Stimulated activated CD4-positive, alpha-beta T cell treated with anti-CD3 and anti-CD28 coated beads, TNF-alpha, amount 100 ng/mL, for 4 hours (primary cell): ENCODE measurements around the gene ERAP2.

Experiments used
- DNase-seq, 3 experiments: peaks; one replicate each; pipeline ENCODE4 v3.0.0-alpha.2; 2020; ENCODE audit warnings: low read depth in 3 of 3

ERAP2 gene

DNA sequence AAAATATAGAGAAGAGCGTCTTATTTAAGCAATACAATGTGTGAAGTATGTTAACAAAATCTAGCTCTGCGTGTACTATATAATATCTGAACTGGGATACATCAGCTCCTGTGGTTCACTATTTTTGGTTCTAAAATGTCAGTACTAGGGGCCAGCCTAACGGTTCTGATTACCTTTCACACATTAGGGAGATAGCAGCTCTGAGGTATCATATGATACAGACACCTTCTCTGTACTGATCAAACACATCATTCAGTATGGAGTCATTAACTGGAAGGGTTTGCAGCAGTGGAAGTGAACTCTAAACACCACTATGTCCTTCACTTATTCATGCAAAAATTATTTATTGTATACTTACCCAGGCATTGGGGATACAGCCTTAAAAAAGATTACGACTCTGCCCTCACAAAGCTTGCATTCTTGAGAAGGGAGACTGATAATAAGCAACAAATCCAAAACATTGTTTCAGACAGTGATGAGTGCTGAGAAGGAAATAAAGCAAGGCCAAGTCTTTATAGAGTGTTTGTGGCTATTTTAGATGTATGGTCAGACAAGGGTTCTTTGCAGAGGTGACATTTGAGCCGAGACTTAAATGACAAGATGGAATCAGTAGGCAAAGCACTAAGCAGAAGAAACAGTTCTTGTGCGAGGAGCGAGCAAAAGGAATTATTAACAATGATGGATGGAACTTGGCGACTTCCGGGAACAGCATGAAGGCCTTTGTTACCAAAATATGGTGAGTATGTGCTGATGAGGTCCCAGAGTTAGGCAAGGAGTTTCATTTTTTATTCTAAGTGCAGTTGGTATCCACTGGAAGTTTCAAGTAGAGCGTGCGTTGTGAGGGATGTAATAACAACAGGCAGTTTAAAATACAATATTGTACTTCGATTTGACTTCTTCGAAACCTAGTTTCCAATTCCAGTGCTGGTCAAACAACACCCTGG is 57.7 kb downstream of the ERAP2 start:
- DNase-seq: no peak

DNA sequence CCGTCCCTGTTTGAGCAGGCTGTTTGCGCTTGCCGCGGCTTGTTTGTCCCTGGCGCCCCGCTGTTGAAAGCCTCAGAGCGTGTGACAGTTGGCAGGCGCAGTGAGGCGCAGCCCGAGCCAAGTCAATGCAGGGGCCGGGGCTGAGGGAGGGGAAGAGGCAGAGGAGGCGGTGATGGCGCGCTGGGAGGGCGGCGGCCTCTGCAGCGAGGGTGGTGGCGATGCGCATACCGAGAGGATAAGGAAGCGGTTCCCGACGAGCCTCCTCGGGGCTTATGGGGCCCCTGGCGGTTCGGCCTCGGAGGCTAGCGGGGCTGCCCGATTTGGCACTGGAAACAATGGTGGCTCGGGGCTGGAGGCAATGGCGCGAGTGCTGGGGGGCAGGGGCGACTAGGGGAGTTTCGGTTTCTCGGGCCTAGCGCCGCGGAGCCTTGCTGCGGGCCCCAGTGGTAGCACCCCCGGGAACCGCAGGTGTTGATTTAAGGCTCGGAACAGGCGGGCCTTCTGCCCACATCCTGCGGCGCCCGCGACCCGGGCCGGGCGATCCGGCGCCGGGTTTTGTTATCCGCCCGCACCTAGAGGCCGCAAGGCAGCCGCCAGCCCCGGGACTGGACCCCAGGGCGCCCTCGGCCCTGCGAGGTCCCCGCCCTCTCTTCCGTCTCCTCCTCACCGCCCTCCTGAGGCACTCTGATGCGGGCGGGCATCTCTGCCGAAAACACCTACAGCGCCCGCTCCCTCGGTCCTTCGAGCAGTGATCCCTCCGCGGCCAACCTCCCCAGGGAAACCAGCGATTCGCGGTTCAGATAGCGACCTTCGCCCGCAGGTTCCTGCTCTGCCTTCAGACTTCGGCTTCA is 58.6 kb downstream of the ERAP2 start:
- DNase-seq: peak; percentile 80 to 84 (median 83)

GRCh38 chr5:96935559-96936430 is 59.5 kb downstream of the ERAP2 start, which contains the start of gene LNPEP:
LNPEP (plus strand) TSS chr5:96936080; CDS start chr5:96936156, 76 bp downstream.
- peak; percentile 85 to 90 (median 88) for DNase-seq

DNA sequence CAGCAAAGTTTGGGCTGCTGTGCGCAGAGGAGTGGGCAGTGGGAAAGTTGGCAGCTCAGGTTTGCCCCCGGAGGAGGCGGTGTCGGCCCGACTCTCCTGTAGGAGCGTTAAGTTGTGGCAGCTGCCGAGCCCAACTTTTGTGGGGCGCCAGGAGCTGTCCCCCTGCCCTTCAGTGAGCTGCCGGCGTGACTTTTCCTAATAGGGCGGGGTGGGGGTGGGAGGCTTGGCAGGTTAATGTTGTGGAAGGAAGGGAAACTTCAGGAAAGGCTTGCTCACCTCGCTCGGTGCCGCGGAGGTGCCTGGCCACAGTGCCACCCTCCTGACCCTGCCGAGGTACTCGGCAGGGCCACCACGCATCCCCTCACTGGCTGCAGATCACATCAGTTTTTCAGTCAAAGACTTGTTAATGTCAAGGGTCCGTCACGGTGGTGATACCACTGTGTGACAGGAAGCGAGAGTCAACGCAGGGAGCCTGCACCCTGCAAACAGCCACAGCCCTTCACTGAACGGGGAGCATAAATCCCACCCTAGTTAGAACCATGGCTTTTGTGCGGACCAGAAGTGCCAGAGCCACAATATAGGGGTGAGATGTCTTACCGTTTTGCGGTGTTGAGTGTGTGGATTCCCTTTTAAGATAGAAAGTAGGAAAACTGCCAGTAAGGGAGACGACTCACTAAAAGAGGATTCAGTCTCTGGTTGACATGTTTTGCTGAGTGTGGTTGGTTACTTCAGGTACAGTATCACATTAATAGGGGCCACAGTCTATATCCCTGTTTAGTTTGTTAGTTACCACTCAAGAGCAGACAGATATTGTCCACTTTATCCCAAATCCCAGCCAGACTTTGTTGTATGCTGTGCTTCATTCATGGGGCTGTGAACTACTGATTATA is 60.4 kb downstream of the ERAP2 start:
- peak in 2 of 3 experiments; percentile 16 to 27 for DNase-seq

- no peak for DNase-seq
Observed at GRCh38 chr5:96940586-96940985, 64.3 kb downstream of the ERAP2 start.

DNA sequence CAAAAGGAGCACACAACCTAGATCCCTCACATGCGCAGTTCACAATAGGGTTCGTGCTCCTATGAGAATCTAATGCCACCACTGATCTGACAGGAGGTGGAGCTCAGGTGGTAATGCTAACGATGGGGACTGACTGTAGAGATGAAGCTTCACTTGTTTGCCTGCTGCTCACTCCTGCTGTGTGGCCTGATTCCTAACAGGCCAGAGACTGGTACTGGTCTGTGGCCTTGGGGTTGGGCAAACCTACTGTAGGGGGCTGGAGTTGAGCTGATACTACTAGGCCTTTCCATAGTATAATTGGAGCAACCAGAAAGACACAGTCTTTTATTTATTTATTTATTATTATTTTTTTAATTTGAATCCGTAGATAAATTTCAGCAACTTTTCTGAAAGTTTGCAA is 64.8 kb downstream of the ERAP2 start:
- no peak for DNase-seq

DNA sequence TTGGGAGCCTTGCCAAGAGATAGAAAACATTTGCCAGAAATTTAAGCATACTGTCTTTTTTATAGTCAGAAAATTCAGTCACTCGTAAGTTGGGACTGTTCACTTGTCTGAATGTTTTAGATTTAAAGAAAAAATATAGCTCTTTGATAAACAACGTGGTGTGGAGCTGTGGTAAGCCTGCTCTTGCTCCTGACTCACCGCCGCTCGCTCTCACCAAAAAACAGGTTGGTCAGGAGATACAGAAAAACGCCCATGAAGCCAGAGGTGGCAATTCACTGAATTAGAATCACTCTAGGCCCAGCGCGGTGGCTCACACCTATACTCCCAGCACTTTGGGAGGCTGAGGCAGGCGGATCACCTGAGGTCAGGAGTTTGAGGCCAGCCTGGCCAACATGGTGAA is 65.8 kb downstream of the ERAP2 start:
- DNase-seq: no peak

DNA sequence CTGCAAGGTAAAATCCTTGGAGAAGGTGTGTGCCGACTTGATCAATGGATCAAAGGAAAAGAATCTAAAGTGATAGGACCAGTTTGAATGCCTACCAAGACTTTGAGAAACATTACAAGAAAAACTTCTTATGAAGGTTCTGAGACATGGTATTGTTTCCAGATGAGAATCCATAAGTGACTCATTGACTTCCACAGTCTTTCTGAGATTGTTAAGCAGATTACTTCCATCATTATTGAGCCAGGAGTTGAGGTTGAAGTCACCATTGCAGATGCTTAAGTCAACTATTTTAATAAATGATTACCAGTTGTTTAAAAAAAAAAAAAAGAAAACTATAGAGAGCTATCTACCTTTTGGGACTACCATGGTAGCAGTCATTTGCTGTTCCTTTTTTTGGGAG is 66.6 kb downstream of the ERAP2 start:
- no peak for DNase-seq

DNA sequence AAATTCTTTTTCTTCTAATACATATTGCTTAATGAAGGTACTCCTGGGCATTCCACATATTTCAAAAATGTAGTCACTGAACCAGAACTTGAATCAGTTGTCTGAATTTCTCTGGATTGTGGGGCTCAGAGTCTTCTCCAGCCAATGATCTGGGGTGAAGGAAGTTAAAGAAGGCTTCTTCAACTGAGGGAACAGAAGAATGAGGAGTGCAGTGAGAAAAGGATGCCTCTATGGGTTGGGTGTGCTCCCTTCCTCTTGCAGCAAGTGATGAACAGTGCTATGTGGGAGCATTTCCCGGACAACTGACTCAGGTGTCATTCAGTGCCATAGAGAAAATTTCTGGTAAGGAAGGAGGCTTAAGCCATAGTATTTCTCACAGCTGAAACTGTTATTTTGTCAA is 67.5 kb downstream of the ERAP2 start:
- DNase-seq: no peak

DNA sequence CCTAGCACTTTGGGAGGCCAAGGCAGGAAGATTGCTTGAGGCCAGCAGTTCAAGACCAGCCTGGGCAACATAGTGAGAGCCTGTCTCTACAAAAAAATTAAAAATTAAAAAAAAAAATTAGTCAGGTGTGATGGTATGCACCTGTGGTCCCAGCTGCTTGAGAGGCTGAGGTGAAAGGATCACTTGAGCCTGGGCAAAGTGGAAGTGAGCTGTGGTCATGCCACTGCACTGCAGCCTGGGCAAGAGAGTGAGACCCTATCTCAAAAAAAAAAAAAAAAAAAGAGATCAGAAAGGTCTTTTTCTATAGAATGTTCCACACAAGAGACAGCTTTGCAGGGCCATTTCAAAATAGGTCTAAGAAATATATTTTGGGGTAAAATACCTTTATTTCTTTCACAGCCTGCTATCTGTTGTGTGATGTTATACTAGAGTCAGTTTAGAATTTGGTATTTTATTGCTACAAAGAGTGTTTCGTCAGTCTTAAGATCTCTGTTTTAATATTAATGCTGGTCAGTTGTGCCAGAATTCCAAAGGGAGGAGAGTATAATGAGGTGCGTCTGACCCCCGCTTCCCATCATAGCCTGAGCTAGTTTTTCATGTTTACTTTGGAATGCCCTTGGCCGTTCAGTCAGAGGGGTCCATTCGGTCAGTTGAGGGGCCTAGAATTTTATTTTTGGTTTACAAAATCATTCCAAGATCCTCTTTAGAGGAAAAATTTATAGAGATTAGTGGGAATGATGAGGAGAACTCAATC is 69.0 kb downstream of the ERAP2 start:
- DNase-seq: no peak

- no peak for DNase-seq
Observed at GRCh38 chr5:96946381-96946780, 70.1 kb downstream of the ERAP2 start.

GRCh38 chr5:96952118-96952750 is 75.9 kb downstream of the ERAP2 start:
- DNase-seq: no peak

DNA sequence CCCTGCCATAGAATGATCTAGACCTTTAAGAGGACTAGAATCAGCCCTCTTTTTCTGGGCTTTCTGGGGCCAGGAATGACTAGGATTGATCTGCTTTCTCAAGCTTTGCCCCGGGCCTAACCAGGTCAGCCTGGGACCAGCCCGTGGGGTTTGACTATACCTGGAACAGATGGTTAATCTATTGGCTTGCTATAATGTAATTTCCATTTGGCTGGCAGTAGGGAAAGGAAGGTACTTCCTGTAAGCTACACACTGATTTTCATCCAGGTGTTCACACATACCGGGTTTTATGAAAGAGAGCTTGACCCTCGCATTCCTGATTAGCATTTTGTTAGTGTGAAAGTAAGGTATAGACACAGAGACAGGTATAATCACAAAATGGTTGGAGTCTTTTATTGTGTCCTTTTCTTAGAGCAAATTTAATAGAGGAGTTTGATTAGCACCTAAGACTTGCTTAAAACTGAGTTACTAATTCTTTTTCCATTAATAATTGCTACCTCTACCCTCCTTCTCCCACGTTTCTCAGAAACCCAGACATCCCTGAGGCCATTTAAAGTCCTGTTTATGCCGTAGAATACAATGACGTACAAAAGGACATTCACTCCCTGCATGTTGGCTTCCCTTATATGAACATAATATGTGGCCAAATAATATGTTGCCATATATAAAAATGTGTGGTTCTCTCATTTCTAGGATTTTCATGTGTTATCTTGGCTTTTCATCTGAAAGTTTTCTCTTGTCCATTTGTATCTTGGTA is 76.9 kb downstream of the ERAP2 start:
- no peak for DNase-seq

GRCh38 chr5:96957254-96958049 is 81.2 kb downstream of the ERAP2 start:
- DNase-seq: no peak

DNA sequence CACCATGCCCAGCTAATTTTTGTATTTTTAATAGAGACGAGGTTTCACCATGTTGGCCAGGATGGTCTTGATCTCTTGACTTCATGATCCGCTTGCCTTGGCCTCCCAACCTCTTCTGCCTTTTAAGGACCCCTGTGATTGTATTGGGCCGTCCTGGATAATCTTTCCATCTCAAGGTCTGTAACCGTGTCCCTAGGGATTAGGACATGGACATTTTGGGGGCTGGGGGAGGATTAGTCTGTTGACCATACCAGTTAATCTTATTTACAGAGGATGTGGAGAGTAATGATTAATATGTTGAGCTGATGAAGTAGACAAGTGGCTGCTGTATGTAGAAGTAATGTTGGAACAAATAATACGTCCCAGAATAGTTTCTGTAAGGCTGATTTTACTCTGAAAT is 82.7 kb downstream of the ERAP2 start:
- no peak for DNase-seq

DNA sequence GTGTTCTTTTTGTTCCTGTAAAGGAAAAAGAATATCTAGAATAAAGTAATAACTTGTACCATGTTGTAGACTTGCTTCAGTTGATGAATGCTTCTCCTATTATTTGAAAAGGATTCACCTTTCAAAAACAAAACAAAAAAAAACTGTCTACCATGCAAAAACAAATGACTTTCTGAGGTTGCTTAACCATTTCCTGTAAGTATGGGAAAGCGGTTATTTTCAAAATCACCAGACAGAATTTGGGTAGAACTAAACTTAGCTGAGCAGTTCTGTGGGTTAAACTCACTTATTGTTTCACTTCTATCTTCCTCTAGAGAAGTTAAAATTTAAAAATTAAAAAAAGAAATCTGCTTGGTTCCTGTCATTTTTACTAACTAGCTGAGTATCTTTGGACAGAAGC is 84.8 kb downstream of the ERAP2 start:
- no peak for DNase-seq

- DNase-seq: no peak
Observed at GRCh38 chr5:96962540-96962991, 86.3 kb downstream of the ERAP2 start.

GRCh38 chr5:96963267-96963666 is 87.0 kb downstream of the ERAP2 start:
- no peak for DNase-seq
